Activated CD8-positive, alpha-beta T cell treated with anti-CD3 and anti-CD28 coated beads for 36 hours (primary cell): Measurements from ENCODE around the gene CYB5R3. TPM values are rescaled to one million over a fixed set of nuclear protein-coding genes. Genes with fewer than 3 reads are reported as not detected.

Source experiments
- ATAC-seq: fragments of 200-7000 bp; cut with Tn5 transposase; one replicate; pipeline ENCODE4 v1.10.0; 2021; ENCODE audit warnings: mild to moderate bottlenecking, moderate library complexity
- CTCF ChIA-PET: fragments of 350-600 bp; sonication (Branson Sonifier 250); formaldehyde crosslinking; loops from one replicate; lab custom pipeline; 2021; ENCODE audit warnings: antibody characterized with exemption; lab: Charles Lee
- POLR2A ChIA-PET: fragments of 350-600 bp; sonication (Branson Sonifier 250); formaldehyde crosslinking; loops from one replicate; lab custom pipeline; 2021; ENCODE audit warnings: antibody characterized with exemption; lab: Charles Lee
- DNase-seq: peaks from one replicate; pipeline ENCODE4 v3.0.0-alpha.2; 2020
- H3K27ac Mint-ChIP-seq: one replicate; pipeline ENCODE4 v1.8.0; 2021; ENCODE audit warnings: mild to moderate bottlenecking, mixed read lengths
- H3K27me3 Mint-ChIP-seq: one replicate; pipeline ENCODE4 v1.8.0; 2021; ENCODE audit warnings: mixed read lengths
- H3K36me3 Mint-ChIP-seq: one replicate; pipeline ENCODE4 v1.8.0; 2021; ENCODE audit warnings: low read depth, mixed read lengths
- H3K4me1 Mint-ChIP-seq: one replicate; pipeline ENCODE4 v1.8.0; 2021; ENCODE audit warnings: low read depth, mixed read lengths
- H3K4me3 Mint-ChIP-seq: one replicate; pipeline ENCODE4 v1.8.0; 2021; ENCODE audit warnings: mild to moderate bottlenecking, moderate library complexity, mixed read lengths
- H3K9me3 Mint-ChIP-seq: one replicate; pipeline ENCODE4 v1.8.0; 2021; ENCODE audit warnings: mixed read lengths
- intact Hi-C: fragments of 100-400 bp; cut with micrococcal nuclease; formaldehyde crosslinking; loops from one replicate; pipeline ENCODE4 v1.10.0; 2022
- total RNA-seq, 2 experiments: library from RNA; stranded (reverse); gene quantifications; one replicate each; pipeline ENCODE4 v1.2.3, GENCODE V29; 2021
- TF ChIP-seq, protein P1 (sequence below): fragments of 200-600 bp; IDR thresholded peaks from one replicate; pipeline ENCODE4 v1.8.0; 2022; ENCODE audit warnings: antibody characterized with exemption, mild to moderate bottlenecking

CYB5R3 gene
- total RNA-seq, 2 experiments from 2014 or later, result 64.2 to 64.3 TPM

DNA sequence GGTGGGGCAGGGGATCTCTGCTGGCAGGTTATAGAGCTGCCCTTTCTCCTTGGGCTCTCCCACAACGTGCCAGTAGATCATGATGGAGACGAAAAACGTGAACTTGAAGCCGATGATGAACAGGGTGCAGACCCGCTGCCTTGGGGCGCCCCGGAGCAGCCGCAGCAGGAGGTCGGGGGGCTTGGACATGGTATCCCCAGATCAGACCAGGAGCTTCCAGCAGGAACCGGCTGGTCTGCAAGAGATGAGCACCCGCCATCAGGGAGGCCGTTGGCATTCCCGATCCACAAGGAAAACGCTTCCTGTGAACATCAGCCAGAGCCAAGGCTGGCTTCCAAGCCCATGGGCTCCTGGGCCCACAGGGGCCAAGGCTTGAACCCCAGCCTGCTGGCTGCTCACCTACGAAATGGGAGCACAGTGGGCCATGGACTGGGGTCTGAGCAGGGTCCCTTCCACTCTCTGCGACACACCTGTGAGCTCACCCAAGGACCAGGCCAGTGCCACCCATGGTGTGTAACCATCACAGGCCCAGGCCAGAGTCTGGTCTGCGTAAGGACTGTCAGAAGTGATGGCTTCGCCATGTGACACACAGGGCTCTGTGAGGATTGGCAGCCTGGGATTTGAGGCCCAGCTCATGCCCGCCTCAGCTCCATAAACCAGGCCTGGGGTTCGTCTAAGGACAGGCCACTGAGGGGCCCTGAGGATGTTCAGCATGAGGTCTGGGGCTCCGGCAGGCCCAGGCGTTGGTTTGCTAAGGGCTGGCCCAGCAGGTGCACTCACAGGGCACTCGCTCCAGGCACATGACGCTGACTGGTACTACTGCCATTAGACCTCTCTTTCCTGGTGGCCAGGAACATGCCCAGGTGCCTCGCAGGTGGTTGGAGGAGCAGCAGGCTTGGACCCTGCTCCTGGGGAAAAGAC is 44.8 kb upstream of the CYB5R3 start:
- no peaks in the 10 kb centered on the region for H3K27me3 Mint-ChIP-seq

DNA sequence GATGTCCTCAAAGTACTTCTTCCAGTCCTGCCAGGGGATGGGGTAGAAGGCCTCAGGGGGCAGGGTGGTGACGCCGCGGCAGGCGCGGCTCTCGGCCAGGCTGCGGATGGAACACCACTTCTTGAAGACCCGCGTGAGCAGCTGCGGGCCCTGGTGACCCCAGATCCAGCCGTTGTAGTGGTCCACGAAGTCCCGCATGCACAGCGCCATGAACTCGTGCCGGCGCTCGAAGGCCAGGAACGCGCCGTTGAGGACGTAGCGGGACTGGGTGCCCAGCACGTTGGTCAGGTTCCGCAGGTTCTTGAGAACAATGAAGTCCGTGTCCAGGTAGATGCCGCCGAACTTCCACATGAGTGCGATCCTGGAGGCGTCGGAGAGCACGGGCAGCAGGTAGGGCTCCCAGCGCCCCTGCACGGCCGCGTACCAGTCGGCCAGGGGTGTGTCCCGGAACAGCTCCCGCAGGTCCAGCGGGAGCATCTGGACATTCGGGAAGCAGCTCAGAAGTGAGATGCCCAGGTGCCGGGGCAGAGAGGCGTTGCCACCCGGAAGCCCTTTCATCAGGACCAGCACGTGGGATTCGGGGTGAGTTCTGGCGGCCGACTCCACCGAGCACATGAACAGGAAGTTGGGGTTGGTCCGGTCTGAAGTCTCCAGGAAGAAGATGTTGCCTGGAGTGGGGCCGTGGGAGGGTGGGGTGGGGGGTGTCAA is 44.0 kb upstream of the CYB5R3 start:
- CTCF ChIA-PET, result no interaction called here

More for the DNA sequence above, 44.8 kb upstream of the CYB5R3 start:
- TF ChIP-seq, protein P1, sequence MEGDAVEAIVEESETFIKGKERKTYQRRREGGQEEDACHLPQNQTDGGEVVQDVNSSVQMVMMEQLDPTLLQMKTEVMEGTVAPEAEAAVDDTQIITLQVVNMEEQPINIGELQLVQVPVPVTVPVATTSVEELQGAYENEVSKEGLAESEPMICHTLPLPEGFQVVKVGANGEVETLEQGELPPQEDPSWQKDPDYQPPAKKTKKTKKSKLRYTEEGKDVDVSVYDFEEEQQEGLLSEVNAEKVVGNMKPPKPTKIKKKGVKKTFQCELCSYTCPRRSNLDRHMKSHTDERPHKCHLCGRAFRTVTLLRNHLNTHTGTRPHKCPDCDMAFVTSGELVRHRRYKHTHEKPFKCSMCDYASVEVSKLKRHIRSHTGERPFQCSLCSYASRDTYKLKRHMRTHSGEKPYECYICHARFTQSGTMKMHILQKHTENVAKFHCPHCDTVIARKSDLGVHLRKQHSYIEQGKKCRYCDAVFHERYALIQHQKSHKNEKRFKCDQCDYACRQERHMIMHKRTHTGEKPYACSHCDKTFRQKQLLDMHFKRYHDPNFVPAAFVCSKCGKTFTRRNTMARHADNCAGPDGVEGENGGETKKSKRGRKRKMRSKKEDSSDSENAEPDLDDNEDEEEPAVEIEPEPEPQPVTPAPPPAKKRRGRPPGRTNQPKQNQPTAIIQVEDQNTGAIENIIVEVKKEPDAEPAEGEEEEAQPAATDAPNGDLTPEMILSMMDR, result no peak
- Mint-ChIP-seq H3K36me3 (no peaks in the 10 kb centered on the region), H3K4me3 (no peak overlapping the region), H3K9me3 (no peaks in the 10 kb centered on the region), H3K4me1 (no peaks in the 10 kb centered on the region), H3K27ac (no peak overlapping the region)
- DNase-seq (no peak), ATAC-seq (no peak)
- POLR2A ChIA-PET, result interaction anchor here (0.6 kb wide), 1 partner anchor 1073 kb away, joined by 3 read pairs; the partner anchor contains the start of genes DESI1 and XRCC6
- CTCF ChIA-PET, result no interaction called here
- intact Hi-C loops, result no loop called here

GRCh38 chr22:42692239-42693054 is 43.3 kb upstream of the CYB5R3 start:
- ATAC-seq, result no peak
- DNase-seq, result peak; percentile 13
- CTCF ChIA-PET, result no interaction called here
- intact Hi-C loops, result no loop called here
- no peaks in the 10 kb centered on the region for H3K4me1 Mint-ChIP-seq
- H3K27ac Mint-ChIP-seq, result no peak overlapping the region
- no peaks in the 10 kb centered on the region for H3K27me3 Mint-ChIP-seq
- no peak overlapping the region for H3K4me3 Mint-ChIP-seq
- TF ChIP-seq, protein P1, result no peak
- no peaks in the 10 kb centered on the region for H3K36me3 Mint-ChIP-seq
- no peaks in the 10 kb centered on the region for H3K9me3 Mint-ChIP-seq
- POLR2A ChIA-PET, result no interaction called here

More for the DNA sequence above, 44.0 kb upstream of the CYB5R3 start:
- no peak overlapping the region for H3K27ac Mint-ChIP-seq
- no peak overlapping the region for H3K4me3 Mint-ChIP-seq
- TF ChIP-seq, protein P1, result no peak
- no peaks in the 10 kb centered on the region for H3K27me3 Mint-ChIP-seq
- no peak for ATAC-seq
- no peak for DNase-seq
- H3K36me3 Mint-ChIP-seq, result no peaks in the 10 kb centered on the region
- no peaks in the 10 kb centered on the region for H3K9me3 Mint-ChIP-seq
- H3K4me1 Mint-ChIP-seq, result no peaks in the 10 kb centered on the region
- intact Hi-C loops, result no loop called here
- POLR2A ChIA-PET, result no interaction called here

DNA sequence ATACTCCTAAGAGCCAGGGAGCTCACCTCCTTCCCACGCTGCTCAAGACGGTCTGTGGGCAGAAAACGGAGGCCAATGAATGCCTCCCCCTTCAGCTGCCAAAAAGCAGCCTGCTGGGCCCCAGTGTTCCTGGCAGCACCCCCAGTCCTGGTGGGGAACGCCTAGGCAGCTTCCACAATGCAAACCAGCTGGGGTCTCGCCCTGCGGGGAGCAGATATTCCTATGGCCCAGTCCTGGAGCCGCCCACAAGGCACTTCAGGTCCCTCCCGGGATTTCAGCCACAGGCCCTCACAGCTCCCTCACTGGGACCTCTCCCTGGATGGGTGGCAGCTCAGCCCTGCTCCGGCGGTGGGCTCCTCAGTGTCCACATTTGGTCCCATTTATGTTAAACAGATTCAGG is 42.2 kb upstream of the CYB5R3 start:
- no peak overlapping the region for H3K4me3 Mint-ChIP-seq
- ChIA-PET CTCF (no interaction called here), POLR2A (no interaction called here)
- DNase-seq (no peak), ATAC-seq (no peak)
- TF ChIP-seq, protein P1, result no peak
- H3K9me3 Mint-ChIP-seq, result no peaks in the 10 kb centered on the region
- no peak overlapping the region for H3K27ac Mint-ChIP-seq
- intact Hi-C loops, result no loop called here
- H3K27me3 Mint-ChIP-seq, result no peaks in the 10 kb centered on the region
- no peaks in the 10 kb centered on the region for H3K36me3 Mint-ChIP-seq
- H3K4me1 Mint-ChIP-seq, result no peaks in the 10 kb centered on the region
